Kidney tubule cell (primary cell): ENCODE measurements around the gene SLC1A4.
A peak's percentile ranks its signal among the peaks of the same experiment; 100 is the strongest.
"Not testable (repeated sequence)": the region's sequence is repeated elsewhere in the genome, so short reads cannot be mapped to it uniquely, and the experiment has no call there.

Experiments
- DNase-seq: peaks from one replicate; pipeline ENCODE4 v3.0.0-alpha.2; 2018; ENCODE audit warnings: low spot score

The SLC1A4 gene

DNA sequence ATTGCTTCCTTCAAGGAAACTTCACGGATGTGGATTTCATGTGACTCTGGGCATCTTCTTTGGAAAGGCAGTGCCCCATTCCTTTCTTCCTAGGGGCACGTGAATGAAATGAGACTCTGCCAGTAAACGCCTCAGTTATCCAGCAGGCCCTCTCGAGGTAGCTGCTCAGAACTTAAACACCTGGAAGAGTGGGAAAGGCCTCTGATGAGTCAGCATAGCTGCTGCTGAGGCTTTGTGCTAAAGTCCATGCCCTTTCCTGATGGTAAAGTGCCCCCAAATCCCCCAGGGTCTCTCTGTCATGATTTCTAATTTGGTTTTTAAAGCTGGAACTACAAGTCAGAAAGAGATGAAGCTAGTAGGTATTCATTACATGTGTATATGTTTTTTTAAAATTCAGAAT lies 3.8 kb downstream of the SLC1A4 start:
- peak; percentile 3 for DNase-seq

DNA sequence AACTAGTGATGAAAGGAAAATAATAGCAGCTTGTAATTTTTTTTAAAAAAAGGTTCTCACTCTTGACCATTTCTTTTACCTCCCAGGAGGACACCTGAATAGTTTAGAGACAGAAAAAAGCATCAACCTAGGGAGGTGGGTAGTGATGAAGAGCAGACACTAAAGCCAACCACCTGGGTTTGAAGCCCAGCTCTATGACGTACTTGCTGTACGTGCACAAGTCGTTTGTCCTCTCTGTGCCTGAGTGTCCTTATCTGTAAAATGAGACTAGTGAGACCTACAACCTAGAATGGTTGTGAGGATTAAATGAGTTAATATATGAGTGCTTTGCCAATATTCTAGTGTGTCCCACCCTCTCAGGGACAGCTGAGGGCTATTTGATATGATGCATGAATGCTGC lies 5.8 kb downstream of the SLC1A4 start:
- no peak for DNase-seq

DNA sequence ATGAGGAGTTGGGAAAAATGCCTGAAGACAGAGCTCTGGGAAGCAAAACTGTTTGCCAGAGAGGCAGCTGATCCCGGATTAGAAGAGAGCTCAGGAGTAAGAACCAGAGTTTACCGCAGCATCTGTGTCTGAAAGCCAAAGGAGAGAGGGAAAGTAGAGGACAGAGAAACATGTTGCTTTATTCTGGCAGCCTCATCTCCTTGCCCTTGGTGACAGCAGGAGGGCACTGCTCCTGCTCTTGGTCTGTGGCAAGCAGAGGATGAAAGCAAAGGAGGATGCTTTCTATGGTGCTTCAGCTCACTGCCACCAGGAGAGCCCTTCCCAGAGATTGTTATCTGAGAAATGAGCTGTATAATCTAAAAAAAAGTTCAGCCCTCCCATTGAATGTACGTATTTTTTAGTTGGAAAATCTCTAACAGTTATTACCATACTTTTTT lies 7.7 kb downstream of the SLC1A4 start:
- no peak for DNase-seq

GRCh38 chr2:64998658-64999061 lies 9.5 kb downstream of the SLC1A4 start:
- DNase-seq = no peak

DNA sequence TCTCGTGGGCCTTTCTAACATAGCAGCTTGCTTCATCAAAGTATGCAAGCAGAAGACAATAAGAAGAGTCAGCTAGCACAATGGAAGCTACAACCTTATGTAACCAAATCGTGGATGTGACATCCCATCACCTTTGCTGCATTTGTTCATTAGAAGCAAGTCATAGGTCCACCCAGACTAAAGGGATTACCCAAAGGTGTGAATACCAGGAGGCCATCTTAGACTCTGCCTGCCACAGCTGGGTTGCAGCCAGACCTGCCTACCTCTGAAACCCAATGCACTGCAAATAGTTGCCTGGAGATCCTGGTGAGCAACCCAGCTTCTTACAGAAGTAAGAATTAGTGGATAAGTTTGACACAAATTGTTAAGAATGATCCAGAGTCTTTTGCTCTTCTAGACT lies 10.6 kb downstream of the SLC1A4 start:
- no peak for DNase-seq

GRCh38 chr2:65000644-65001043 lies 11.4 kb downstream of the SLC1A4 start:
- no peak for DNase-seq

DNA sequence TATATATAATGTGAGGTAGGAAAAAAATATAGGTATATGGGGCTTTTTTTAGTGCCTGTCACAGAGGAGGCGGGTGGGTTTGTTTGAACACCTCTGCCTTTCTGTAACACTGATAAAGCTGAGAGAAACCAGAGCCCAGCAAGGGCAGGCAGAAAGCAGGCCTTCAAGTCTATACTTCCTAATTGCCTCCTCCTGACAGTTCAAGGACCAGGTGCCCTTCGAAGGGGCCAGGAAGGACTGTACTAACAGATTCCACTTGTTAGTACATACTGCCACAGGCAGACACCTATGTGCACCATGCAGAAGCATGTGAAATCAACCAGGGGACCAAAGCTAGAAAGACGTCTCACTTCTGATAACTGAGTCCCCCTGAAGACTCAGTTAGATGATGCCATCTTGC lies 13.8 kb downstream of the SLC1A4 start:
- DNase-seq = no peak

DNA sequence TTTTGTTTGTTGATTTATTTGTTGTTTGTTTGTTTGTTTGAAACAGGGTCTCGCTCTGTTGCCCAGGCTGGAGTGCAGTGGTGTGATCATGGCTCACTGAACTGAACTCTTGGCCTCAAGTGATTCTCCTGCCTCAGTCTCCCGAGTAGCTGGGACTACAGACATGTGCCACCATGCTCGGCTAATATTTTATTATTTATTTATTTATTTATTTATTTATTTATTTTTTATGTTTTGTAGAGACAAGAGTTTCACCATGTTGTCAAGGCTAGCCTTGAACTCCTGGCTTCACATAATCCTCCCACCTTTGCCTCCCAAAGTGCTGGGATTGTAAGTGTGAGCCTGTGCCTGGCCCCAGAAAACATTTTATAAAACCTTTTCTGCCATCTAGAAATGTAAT lies 15.0 kb downstream of the SLC1A4 start:
- not testable (repeated sequence) for DNase-seq

GRCh38 chr2:65013776-65014175 lies 24.6 kb downstream of the SLC1A4 start:
- no peak for DNase-seq

- DNase-seq = no peak
These were observed 26.5 kb downstream of the SLC1A4 start for GRCh38 chr2:65015731-65016130.

GRCh38 chr2:65016789-65017188 lies 27.6 kb downstream of the SLC1A4 start:
- no peak for DNase-seq

GRCh38 chr2:65017335-65017734 lies 28.1 kb downstream of the SLC1A4 start:
- no peak for DNase-seq

- DNase-seq = no peak
These were observed 29.0 kb downstream of the SLC1A4 start for GRCh38 chr2:65018141-65018582.

GRCh38 chr2:65019010-65019409 lies 29.8 kb downstream of the SLC1A4 start:
- DNase-seq = no peak

DNA sequence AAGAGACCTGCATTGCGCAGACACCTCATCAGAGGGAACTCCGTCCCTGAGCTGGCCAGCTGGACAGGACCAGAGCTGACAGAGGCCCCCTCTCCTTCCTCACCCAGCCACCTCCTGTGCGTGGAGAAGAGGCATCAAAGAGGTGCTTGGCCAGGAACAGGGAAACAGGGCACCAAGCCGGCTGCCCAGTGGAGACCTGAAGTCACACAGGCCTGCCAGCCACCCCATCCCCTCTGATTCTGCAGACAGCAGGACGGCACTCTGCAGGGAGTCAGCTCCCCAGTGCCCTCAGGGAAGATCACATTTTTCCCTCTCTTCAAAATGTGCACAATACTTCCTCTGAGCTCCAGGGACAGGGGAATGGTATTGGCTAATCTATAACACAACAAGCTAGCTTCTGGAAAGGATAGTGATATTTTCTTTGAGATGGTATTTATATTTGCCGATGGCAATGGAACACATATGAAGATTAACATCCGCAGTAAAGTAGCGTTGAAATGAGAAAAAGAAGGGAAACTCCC lies 30.5 kb downstream of the SLC1A4 start:
- DNase-seq = no peak

DNA sequence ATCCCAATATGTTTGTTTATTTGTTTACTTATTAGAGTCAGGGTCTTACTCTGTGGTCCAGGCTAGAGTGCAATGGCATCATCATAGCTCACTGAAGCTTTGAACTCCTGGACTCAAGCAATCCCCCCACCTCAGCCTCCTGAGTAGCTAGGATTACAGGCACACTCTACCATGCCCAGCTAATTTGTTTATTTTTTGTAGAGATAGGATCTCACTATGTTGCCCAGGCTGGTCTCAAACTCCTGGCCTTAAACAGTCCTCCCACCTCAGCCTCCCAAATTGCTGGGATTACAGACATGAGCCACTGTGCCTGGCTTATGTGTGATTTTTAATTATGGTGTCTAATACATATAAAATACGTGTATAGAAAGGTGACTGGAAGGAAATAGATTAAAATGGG lies 31.1 kb downstream of the SLC1A4 start:
- not testable (repeated sequence) for DNase-seq

GRCh38 chr2:65020943-65021528 lies 31.8 kb downstream of the SLC1A4 start:
- DNase-seq = no peak

DNA sequence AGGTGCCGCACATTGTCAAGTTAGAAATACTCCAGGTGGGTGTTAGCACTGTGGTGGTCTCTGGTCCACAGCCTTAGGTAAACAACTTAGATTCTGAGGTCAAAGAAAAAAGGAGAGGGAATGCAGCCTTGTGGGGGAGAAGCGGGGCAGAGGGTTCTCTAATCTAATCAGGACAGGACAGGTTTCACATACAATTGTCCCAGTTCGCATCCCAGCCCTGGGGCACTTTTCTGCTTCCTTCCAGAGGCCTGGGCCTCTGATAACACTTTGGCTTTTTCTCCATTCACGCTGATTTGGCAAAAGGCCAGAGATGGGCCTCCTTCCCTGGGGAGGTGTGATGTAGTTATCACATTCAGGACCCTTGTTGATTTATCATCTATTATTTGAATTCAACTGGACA lies 32.5 kb downstream of the SLC1A4 start:
- no peak for DNase-seq

DNA sequence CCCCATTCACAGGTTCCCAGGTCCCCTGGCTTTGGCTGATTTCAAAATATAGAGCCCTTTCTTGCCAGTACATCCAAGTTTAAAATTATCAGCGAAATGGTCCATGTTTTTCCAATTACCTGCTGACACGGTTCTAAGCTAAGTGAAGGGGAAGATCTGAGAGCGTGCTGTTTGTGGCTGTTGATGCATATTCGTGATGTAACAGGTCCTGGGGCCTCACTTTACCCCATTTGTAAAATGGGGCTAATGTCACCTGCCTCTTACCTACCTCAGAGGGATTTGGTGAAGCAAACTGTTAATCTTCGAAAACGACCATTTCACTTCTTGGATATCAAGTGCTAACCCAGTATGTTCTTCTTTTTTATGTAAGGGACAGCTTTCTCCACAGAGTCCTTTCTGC lies 33.0 kb downstream of the SLC1A4 start:
- no peak for DNase-seq

DNA sequence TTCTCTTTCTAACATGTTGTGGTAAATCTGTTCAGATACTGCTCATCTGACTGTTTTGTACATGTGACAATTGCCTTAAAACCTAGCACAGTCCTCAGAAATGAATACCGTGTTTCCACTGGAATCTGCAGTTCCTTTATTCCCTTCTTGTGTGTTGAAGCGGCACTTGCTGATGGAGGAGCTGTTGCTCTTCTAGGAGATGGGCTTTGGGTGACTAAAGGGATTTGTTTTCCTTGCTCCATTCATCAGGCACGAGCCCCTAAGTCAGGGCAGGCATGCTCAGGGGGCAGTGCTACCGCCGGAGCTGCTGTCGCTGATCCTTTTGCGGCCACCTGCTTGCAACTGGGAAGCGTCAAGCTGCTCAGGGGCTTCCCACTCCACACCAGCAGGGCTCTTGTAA lies 34.5 kb downstream of the SLC1A4 start:
- no peak for DNase-seq

DNA sequence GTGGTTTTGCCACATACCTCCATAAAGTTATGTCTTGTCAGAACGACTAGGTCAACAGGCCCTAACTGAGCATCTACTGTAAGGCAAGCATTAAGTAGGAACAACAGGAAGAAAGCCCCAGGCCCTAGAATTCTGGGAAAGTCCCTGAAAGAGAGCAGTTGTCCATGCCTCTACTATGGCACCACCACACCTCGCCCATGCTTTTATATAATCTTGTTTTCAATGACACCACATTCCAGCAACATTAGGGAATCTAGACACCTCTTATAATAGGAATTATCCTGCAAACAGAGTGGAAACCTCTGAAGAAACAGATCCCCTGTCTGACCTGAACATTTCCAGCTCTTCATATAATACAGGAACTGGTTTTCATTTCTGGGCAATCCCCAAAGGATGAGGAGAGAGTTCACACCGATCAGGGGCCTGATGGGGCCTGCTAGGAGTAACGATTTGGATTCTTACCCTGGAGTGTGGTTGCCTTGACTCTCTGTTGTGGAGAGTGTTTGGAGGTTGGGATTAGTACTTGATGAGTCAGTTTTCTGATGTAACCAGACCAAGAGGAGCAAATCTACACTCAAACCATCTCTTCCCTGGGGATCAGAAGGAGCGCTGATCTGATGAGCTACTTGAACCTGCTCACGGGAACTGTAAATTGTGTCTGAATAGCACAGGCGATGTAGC lies 35.1 kb downstream of the SLC1A4 start:
- peak; percentile 56 for DNase-seq

- no peak for DNase-seq
These were observed 36.4 kb downstream of the SLC1A4 start for GRCh38 chr2:65025453-65026123.

- DNase-seq = no peak
These were observed 37.0 kb downstream of the SLC1A4 start for GRCh38 chr2:65026154-65026553.
